AG09319 (cell line): Measurements from ENCODE around the gene BPIFB1.

Experiments
- DNase-seq: peaks from one replicate; pipeline ENCODE4 v3.0.0-alpha.2; 2010; ENCODE audit warnings: low read depth; ENCODE audit errors: extremely low read depth
- TF ChIP-seq, protein P1 (sequence below): IDR thresholded peaks from 2 replicates; pipeline ENCODE4 v1.5.1; 2011; ENCODE audit warnings: low read depth, mild to moderate bottlenecking, inconsistent platforms, low read length, moderate library complexity

Gene BPIFB1

GRCh38 chr20:33306228-33306627, 23.2 kb downstream of the BPIFB1 start:
- TF ChIP-seq, protein P1, sequence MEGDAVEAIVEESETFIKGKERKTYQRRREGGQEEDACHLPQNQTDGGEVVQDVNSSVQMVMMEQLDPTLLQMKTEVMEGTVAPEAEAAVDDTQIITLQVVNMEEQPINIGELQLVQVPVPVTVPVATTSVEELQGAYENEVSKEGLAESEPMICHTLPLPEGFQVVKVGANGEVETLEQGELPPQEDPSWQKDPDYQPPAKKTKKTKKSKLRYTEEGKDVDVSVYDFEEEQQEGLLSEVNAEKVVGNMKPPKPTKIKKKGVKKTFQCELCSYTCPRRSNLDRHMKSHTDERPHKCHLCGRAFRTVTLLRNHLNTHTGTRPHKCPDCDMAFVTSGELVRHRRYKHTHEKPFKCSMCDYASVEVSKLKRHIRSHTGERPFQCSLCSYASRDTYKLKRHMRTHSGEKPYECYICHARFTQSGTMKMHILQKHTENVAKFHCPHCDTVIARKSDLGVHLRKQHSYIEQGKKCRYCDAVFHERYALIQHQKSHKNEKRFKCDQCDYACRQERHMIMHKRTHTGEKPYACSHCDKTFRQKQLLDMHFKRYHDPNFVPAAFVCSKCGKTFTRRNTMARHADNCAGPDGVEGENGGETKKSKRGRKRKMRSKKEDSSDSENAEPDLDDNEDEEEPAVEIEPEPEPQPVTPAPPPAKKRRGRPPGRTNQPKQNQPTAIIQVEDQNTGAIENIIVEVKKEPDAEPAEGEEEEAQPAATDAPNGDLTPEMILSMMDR = no peak
- no peak for DNase-seq

GRCh38 chr20:33306807-33307206, 23.8 kb downstream of the BPIFB1 start:
- no peak for DNase-seq
- TF ChIP-seq, protein P1 = no peak

DNA sequence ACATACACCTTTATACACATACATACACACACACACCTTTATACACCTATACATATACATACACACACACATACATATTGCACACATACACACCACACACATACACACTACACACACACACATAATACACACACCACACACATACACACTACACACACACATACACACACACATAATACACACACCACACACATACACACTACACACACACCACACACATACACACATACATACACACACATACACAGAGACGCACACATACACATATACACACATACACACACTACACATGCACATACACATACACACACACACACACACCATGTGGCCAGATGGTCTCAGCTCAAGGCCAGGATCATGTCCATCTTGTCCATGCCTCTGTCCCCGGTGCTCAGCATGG, 25.7 kb downstream of the BPIFB1 start:
- TF ChIP-seq, protein P1 = no peak
- no peak for DNase-seq

DNA sequence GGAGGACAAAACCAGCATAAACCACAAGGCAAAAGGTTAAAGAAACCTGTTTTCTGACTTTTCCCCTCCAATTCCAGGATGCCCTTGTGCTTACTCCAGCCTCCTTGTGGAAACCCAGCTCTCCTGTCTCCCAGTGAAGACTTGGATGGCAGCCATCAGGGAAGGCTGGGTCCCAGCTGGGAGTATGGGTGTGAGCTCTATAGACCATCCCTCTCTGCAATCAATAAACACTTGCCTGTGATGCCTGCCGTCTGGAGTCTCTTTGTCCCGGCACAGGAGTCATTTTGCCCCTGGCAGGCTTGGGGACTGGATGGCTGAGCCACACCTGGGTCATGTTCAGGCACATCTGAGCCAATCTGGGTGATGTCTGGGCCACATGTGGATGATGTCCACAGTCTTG, 26.6 kb downstream of the BPIFB1 start:
- TF ChIP-seq, protein P1 = no peak
- no peak for DNase-seq

DNA sequence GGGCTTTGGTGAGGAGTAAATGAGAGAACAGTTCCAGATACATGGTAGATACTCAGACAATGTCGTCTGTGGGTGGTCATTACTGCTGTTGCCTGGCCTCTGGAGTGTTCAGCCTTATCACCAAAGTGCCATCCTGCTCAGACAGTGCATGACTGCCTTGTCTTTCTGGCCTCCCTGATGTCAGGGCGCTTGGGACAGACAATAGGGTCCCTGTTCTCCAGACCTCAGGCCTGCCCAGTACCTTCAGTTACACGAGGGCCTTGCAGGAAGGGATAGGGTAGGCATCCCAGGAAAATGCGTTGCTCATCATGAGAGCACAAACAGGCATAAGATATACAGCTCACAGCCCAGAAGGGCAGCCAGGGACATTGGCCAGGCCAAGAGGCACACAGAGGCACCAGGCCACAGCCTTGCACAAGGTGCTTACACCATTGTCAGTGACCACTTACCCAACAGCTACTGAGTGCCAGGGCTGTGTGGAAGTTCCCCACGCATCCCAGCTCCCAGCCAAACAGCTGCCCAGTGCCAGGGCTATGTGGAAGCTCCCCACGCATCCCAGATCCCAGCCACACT, 27.4 kb downstream of the BPIFB1 start:
- DNase-seq = no peak
- TF ChIP-seq, protein P1 = no peak

- TF ChIP-seq, protein P1 = no peak
- no peak for DNase-seq
Measured at GRCh38 chr20:33311011-33311410, 28.0 kb downstream of the BPIFB1 start.

- TF ChIP-seq, protein P1 = no peak
- no peak for DNase-seq
Measured at GRCh38 chr20:33311996-33312395, 29.0 kb downstream of the BPIFB1 start.
